NCI-H1105 treated with DMSO at 0.1 percent for 48 hours (cell line): ENCODE data around the gene ZMYND15.
"Not testable (repeated sequence)": the region's sequence is repeated elsewhere in the genome, so short reads cannot be mapped to it uniquely, and the experiment has no call there.

ENCODE experiments used
- DNase-seq: peaks from one replicate; lab custom pipeline; 2025; lab: John Stamatoyannopoulos, UW

ZMYND15 gene

GRCh38 chr17:4739122-4740024, at the start of gene ZMYND15, which contains the start of gene CXCL16:
TSS of gene ZMYND15 (plus strand) at chr17:4739833. CDS start at chr17:4740549, 716 bp downstream.
TSS of gene CXCL16 (minus strand) at chr17:4739928. CDS start at chr17:4739339, 589 bp downstream.
- DNase-seq: peak; percentile 26

GRCh38 chr17:4689872-4690271, 49.8 kb upstream of the ZMYND15 start:
- DNase-seq: not testable (repeated sequence)

GRCh38 chr17:4690745-4691144, 48.9 kb upstream of the ZMYND15 start:
- no peak for DNase-seq

GRCh38 chr17:4691686-4692085, 47.9 kb upstream of the ZMYND15 start:
- no peak for DNase-seq

- no peak for DNase-seq
Measured at GRCh38 chr17:4693416-4693815, 46.2 kb upstream of the ZMYND15 start.

GRCh38 chr17:4696437-4696805, 43.2 kb upstream of the ZMYND15 start:
- no peak for DNase-seq

GRCh38 chr17:4699401-4700056, 40.1 kb upstream of the ZMYND15 start:
- DNase-seq: not testable (repeated sequence)

- no peak for DNase-seq
Measured at GRCh38 chr17:4701116-4701515, 38.5 kb upstream of the ZMYND15 start.

GRCh38 chr17:4703330-4703691, 36.3 kb upstream of the ZMYND15 start:
- no peak for DNase-seq

GRCh38 chr17:4704574-4704907, 35.1 kb upstream of the ZMYND15 start:
- DNase-seq: not testable (repeated sequence)

- no peak for DNase-seq
Measured at GRCh38 chr17:4704991-4705390, 34.6 kb upstream of the ZMYND15 start.

- no peak for DNase-seq
Measured at GRCh38 chr17:4706121-4706520, 33.5 kb upstream of the ZMYND15 start.

- DNase-seq: peak; percentile 22
Measured at GRCh38 chr17:4708436-4708835, 31.2 kb upstream of the ZMYND15 start.

- DNase-seq: peak; percentile 99
Measured at GRCh38 chr17:4709794-4710692, 29.6 kb upstream of the ZMYND15 start, which contains the start of gene ARRB2. TSS of gene ARRB2 (plus strand) at chr17:4710632. CDS start at chr17:4710722, 90 bp downstream.

- DNase-seq: peak; percentile 18
Measured at GRCh38 chr17:4710693-4711634, 28.7 kb upstream of the ZMYND15 start.

- no peak for DNase-seq
Measured at GRCh38 chr17:4711661-4712181, 27.9 kb upstream of the ZMYND15 start.

- DNase-seq: no peak
Measured at GRCh38 chr17:4712526-4712925, 27.1 kb upstream of the ZMYND15 start.

GRCh38 chr17:4714340-4715062, 25.1 kb upstream of the ZMYND15 start:
- DNase-seq: not testable (repeated sequence)

GRCh38 chr17:4715063-4715744, 24.4 kb upstream of the ZMYND15 start:
- DNase-seq: no peak
